PFSK-1 (cell line): Measurements from ENCODE around the gene CYB5R4.

Experiments
- FOXP2 ChIP-seq: optimal IDR thresholded peaks from 2 replicates; pipeline ENCODE3; 2011; ENCODE audit warnings: borderline replicate concordance, control low read depth, inconsistent platforms; ENCODE audit not compliant: insufficient read depth; ENCODE audit errors: extremely low read length, extremely low read depth
- POLR2AphosphoS5 ChIP-seq: IDR thresholded peaks from 2 replicates; pipeline ENCODE4 v1.6.1; 2012; ENCODE audit warnings: low read depth, mild to moderate bottlenecking, control low read depth, low read length, moderate library complexity
- REST ChIP-seq, 2 experiments: IDR thresholded peaks; 2 replicates each; pipeline versions ENCODE4 v1.6.1 to v1.8.0; 2011 to 2012; ENCODE audit warnings: low read depth in 2 of 2, low read length in 2 of 2, control low read depth in 1 of 2, inconsistent platforms in 1 of 2, mild to moderate bottlenecking in 1 of 2, moderate library complexity in 1 of 2; ENCODE audit not compliant: insufficient read depth in 1 of 2
- SIN3A ChIP-seq: IDR thresholded peaks from 2 replicates; pipeline ENCODE4 v1.6.1; 2012; ENCODE audit warnings: mild to moderate bottlenecking, low read length, moderate library complexity, borderline replicate concordance; ENCODE audit not compliant: insufficient read depth
- TAF1 ChIP-seq: IDR thresholded peaks from 2 replicates; pipeline ENCODE4 v1.6.1; 2012; ENCODE audit warnings: low read length, control low read depth, borderline replicate concordance; ENCODE audit not compliant: insufficient read depth

CYB5R4 gene

GRCh38 chr6:83917001-83917400 lies 57.5 kb downstream of the CYB5R4 start:
- TF ChIP-seq TAF1 (no peak), SIN3A (no peak), POLR2AphosphoS5 (no peak), FOXP2 (no peak), REST (IDR thresholded peaks at IDR 0.05; ENCODE audit: insufficient read depth in 1 of 2, low read depth in 2 of 2, low read length in 2 of 2) (no peak)

GRCh38 chr6:83920017-83920416 lies 60.5 kb downstream of the CYB5R4 start:
- TF ChIP-seq FOXP2, result no peak
- TF ChIP-seq REST (IDR thresholded peaks at IDR 0.05; ENCODE audit: insufficient read depth in 1 of 2, low read depth in 2 of 2, low read length in 2 of 2), result no peak
- TF ChIP-seq TAF1, result no peak
- TF ChIP-seq SIN3A, result no peak
- no peak for TF ChIP-seq POLR2AphosphoS5

GRCh38 chr6:83921315-83921714 lies 61.8 kb downstream of the CYB5R4 start:
- no peak for TF ChIP-seq REST (IDR thresholded peaks at IDR 0.05; ENCODE audit: insufficient read depth in 1 of 2, low read depth in 2 of 2, low read length in 2 of 2)
- TF ChIP-seq TAF1, result no peak
- TF ChIP-seq SIN3A, result no peak
- TF ChIP-seq FOXP2, result no peak
- no peak for TF ChIP-seq POLR2AphosphoS5

DNA sequence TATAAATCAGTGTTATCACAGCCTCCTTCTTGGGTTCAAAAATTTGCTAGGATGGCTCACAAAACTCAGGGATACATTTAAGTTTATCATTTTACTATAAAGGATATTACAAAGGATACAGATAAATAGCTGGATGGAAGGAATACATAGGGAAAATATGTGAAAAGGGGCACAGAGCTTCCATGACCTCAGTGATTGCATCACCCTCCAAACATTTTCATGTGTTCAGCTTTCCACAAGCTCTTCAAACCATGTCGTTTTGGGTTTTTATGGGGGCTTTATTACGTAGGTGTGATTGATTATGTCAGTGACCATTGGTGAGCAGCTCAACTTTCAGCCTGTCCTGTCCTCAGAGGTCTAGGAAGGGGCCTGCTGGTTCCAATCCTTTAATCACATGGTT lies 68.0 kb downstream of the CYB5R4 start:
- TF ChIP-seq POLR2AphosphoS5, result no peak
- no peak for TF ChIP-seq SIN3A
- TF ChIP-seq REST (IDR thresholded peaks at IDR 0.05; ENCODE audit: insufficient read depth in 1 of 2, low read depth in 2 of 2, low read length in 2 of 2), result no peak

DNA sequence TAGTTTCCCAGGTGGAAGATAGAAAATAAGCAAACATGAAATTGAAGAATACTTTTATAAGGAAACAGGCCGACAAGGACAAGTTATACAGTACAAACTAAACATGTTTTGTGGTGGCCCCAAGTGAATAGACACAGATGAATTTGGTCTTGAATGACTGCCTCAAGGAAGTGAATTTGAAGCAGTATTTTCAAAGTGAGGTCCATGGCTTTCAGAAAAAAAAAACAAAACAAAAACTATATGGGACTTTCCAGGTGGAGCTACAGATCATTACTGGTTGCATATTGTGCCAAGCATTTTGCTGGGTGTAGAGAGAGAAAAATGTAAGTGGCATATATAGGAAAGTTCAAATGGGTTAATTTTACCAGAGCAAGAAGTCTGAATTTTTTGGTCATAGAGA lies 68.8 kb downstream of the CYB5R4 start:
- no peak for TF ChIP-seq REST (IDR thresholded peaks at IDR 0.05; ENCODE audit: insufficient read depth in 1 of 2, low read depth in 2 of 2, low read length in 2 of 2)
- no peak for TF ChIP-seq SIN3A
- TF ChIP-seq POLR2AphosphoS5, result no peak
- no peak for TF ChIP-seq FOXP2
- no peak for TF ChIP-seq TAF1
